D341Med (cell line): Measurements from ENCODE around the gene SYNE2.

Source experiments
- DNase-seq: peaks from one replicate; pipeline ENCODE4 v3.0.0; 2012; ENCODE audit warnings: low spot score

SYNE2 gene

DNA sequence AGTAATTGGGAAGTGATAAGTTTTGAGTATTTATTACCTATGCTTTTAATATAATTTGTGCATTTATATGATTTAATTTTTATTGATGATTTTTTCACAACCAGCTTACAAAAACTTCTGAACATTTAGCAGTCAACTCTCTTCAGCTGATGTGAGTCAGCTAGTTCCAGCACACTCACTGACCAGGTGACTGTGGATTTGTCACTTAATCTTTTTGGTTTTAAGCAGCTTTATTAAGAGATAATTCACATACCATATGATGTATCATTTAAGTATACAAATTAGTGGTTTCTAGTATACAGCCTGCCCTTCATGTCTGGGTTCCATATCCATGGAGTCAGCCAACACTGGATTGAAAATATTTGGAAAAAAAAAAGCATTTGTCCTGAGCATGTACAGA is 103.5 kb downstream of the SYNE2 start:
- no peak for DNase-seq

DNA sequence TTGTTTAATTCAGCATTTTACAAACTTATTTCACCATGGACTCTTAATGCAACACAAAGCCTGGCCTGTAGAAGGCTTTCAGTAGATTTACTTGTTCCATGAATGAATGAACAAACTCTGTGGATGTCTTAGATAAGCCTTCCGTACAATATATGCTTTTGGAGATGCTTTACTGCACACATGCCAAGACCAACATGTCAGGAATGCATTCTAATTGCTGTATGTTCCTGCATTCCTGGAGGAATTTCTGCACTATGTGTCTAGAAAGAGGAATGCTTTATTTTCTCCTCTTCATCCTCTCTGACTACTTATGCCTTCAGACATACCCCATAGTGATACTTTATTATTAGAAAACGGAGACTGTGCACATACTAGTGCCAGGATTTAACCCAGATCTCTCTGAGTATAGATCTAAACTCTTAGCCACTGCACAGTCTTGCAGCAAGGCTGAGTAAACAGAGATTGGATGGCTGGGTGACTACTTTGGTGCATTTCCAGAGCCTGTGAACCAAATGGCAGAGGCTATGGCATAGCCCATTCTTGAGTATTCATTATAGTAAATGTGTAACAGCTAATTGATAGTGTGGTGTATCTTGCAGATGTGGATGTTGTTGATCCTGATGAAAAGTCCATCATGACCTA is 108.2 kb downstream of the SYNE2 start:
- no peak for DNase-seq

DNA sequence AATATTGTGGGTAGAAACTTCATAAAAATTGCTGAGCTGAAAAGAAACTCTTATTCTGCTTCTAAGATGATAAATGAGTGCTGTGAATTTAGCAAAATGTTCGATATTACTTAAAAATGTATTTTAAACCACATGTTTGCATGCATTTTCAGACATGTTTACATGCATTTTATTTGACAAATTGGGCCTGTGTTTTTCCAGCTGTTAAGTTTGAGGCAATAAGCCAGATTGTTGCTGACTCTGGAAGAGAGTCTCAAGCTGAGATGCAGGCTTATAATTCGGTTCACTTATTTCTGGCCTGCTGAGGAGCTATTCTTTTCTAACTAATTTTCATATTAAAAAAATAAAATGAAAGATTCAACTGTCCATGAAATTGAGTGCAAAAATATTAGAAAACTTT is 110.1 kb downstream of the SYNE2 start:
- DNase-seq, result no peak

DNA sequence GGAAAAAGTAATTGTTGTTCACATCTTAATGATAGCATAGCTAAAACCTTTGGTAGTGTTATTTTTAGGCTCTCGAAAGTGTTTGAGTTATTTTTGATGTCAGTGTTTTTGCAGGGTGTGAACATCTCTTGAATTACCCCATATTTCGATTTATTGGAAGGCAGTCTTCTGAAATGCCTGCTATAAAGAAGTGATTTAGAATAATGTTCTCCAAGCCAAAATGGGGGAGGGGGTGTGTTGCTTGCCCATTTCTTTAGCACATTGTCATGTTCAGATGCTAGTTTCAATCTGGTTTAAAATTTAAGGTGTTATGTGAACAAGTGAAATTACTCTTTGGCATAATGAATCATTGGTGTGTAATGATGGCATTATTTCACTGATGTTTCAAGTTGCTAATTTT is 110.6 kb downstream of the SYNE2 start:
- no peak for DNase-seq

DNA sequence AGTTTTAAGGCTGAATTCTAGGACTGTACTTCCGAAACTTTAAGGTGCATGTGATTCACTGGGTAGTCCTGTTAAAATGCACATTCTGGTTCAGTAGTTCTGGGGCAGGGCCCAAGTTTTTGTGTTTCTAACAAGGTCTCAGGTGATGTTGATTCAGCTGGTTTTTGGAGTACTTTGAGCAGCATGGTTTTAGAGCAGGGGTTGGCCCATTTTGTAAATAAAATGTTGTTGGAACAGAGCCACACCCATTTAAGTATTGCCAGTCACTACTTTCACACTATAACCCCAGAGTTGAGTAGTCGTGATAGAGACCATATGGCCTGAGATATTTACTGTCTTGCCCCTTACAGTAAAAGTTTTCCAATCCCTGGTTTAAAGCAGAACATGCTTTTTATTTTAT is 111.3 kb downstream of the SYNE2 start:
- DNase-seq, result no peak

DNA sequence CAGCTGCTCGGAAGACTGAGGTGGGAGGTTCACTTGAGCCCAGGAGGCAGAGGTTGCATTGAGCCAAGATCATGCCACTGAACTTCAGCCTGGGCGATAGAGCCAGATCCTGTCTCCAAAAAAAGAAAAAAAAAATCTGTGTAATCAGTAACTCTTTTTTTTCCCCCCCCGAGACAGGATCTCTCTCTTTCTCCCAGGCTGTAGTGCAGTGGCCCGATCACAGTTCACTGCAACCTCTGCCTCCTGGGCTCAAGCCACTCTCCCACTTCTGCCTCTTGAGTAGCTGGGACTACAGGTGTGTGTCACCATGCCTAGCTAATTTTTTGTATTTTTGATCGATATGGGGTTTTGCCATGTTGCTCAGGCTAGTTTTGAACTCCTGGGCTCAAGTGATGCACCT is 113.6 kb downstream of the SYNE2 start:
- no peak for DNase-seq

DNA sequence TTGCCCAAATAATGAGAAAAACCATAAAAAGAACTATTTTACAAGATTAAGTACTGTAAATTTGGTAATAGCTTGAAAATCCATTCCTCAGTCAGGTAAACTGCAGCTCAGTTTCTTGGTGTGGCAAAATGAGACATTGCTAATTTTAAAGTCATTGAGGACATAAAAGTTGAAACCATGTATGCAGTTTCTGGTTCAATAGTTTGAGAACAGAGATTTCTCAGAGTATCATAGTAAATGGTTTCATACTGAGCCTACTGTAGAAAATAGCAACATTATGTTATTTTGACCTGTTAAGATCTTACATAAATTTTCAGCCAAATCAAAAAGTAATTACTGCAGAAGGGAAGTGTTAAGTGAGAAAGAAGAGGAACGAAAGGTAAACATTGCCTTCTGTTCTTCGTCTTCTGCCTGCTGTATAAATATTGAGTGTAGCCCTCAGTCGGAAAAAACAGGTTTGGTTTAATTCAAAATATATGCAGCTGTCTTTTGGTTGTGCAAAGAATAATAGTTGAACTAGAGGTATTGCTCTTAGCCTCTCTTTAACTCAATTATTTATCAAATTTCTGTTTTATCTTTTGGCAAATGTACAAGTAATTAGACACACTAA is 119.6 kb downstream of the SYNE2 start:
- no peak for DNase-seq

DNA sequence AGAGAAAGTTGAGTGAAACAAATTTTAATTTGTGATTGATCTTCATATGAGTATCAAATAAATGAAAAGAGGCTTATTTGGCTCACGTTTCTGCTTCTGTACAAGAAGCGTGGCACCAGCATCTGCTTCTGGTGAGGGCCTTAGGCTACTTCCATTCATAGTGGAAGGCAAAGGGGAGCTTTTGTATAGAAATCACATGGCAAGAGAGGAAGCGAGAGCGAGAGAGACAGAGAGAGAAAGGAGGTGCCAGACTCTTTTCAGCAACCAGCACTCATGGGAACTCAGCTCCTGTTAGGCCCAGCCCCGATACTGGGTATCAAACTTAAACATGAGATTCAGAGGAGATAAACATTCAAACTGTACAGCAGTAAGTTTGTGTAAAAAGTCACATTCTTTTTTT is 121.4 kb downstream of the SYNE2 start:
- no peak for DNase-seq

DNA sequence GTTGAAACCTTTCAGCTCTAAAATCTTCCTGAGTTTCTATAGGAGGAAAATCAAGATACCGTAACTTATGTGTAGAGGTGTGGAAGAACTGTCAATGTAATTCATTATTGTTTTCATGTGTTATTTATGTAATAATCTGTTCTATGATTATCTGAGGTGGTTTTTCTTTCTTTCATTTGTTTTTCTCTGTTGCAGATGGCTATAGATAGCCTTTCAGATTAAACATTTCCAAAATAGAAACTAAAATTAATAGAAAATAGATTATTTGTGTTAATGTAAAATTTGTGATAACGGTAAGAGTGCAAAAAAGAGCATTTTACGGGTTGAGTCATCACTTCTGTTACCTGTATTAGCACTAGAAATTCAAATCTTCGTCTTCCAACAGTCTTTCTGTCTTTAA is 128.8 kb downstream of the SYNE2 start:
- DNase-seq, result no peak

DNA sequence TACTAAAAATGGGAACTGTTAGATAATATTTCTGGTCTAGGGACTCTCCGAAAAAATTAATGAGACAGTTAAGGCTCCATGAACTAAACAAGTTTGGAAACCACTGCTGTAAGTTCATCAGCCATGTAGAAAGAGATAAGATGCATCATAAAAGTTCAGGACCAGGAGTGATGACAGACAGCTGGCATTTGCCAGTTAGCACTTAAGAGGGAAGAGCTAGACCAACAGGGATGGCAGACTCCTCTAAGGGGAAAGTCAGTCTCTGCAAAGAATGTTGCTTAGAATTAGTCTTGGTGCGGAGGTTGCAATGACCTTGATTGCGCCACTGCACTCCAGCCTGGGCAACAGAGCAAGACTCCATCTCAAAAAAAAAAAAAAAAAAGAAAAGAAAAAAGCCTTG is 129.4 kb downstream of the SYNE2 start:
- no peak for DNase-seq

DNA sequence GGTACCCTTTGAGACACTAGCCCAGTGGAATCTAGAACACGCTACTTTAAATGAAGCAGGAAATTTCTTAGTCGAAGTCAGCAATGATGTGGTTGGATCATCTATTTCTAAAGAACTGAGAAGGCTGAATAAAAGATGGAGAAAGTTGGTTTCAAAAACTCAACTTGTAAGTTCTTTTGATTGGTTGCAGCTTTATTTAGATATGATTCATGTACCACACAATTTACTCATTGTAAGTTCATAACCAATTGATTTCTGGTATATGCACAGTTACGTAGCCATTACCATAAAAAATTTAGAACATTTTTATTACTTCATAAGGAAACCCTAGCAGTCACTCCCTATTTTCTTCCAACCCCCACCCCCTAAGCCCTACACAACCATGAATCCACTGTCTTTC is 129.8 kb downstream of the SYNE2 start:
- DNase-seq, result no peak

DNA sequence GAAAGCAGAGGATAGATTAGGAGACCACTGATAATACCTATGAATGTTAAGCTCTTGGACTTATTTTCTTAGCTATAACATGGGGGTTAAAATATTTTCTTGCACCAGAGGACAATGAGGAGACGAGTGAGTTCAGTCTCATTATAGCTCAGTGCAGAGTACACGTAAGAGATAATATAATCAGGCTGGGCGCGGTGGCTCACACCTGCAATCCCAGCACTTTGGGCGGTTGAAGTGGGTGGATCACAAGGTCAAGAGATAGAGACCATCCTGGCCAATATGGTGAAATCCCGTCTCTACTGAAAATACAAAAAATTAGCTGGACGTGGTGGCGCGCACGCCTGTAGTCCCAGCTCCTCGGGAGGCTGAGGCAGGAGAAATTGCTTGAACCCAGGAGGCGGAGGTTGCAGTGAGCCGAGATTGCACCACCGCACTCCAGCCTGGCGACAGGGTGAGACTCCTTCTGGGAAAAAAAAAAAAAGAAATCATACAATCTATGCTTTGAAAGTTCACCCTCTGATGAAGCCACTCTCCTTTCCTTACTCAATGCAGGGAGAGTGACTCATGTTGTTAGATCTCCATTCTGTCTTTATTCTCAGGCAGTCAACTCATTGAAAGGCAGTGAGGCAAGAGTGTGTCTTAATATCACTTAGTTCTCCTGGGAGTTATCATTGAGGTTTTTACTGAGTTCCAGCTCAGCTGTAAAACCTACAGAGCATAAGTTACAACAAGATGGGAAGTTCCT is 134.2 kb downstream of the SYNE2 start:
- no peak for DNase-seq

DNA sequence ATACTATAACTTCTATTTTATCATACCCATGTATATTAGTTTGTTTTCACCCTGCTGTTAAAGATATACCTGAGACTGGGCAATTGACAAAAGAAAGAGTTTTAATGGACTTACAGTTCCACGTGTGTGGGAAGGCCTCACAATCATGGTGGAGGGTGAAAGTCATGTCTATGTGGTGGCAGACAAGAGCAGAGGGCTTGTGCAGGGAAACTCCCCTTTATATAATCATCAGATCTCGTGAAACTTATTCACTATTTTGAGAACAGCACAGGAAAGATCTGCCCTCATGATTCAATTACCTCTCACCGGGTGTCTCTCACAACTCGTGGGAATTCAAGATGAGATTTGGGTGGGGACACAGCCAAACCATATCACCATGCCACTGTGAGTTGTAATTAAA is 135.8 kb downstream of the SYNE2 start:
- no peak for DNase-seq

DNA sequence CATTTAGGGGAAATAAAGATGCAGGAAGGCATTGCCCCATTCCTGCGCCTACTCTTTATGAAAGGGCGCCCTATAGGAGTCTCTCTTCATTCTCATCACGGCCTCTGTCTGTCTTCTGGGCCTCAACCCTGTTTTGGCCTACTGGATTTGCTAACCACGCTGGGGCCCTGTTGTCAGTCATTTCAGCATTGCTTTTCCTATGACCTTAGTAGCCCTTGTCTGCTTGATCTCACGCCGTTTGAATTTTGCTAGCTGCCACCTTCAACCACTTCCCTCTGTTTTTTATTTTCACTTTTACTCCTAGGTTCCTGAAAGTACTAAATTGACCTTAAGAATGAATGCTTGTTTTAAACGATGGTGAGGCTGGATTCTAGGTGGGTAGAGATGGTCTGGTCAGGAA is 139.0 kb downstream of the SYNE2 start:
- DNase-seq, result no peak

DNA sequence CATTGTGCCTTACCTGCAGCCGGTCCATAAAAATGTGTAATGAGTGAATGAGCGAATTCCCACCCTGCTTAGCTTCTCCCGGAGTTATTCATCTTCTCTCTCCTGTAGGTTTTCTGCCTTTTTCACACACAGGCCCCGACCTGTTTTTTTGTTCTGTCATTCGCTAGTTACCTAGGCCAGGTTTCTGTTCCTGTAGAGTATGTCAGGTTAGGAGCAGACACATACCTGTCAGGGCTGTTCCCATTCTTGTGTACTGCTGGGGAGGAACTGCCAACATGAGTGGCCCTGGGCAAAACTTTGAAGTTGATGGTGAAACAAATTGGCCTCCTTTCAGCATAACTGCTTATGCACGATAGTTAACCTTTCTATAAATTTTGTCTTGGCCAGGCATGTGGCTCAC is 140.1 kb downstream of the SYNE2 start:
- no peak for DNase-seq

DNA sequence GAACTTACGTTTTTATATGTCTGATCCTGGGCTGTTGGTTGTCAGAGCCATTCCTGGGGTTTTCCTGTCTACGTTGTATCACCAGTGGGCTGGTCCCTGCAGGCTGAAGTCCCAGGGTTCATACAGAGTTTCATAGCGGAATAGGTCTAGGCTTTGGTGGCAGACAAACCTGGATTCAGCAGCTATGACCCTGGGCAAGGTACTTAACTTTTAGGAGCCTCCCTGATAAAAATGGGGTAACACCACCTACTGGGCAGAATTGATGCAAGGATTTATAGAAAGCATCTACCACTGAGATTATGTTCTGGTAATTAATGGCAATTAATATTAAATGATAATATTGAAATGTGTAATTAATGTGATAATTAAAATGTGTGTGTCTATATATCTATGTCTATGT is 141.2 kb downstream of the SYNE2 start:
- DNase-seq, result no peak

DNA sequence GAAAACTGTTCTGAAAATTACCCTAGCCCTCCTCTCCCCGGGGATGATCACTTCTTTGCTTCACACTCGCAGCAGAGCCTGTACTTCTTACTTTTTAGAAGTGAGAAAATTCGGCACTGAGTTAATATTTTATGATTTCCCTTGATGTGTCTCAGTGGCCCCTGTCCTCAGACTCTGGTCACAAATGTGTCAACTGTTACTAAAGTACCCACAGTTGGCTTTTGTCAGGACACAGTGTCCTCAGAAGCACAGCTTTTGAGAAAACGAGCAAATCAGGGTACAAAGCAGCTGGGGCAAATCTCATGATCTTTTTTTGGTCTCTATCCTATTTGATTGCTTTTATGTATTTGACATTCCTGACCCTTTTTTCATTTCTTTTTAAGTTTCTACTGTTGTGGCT is 142.5 kb downstream of the SYNE2 start:
- DNase-seq, result no peak

DNA sequence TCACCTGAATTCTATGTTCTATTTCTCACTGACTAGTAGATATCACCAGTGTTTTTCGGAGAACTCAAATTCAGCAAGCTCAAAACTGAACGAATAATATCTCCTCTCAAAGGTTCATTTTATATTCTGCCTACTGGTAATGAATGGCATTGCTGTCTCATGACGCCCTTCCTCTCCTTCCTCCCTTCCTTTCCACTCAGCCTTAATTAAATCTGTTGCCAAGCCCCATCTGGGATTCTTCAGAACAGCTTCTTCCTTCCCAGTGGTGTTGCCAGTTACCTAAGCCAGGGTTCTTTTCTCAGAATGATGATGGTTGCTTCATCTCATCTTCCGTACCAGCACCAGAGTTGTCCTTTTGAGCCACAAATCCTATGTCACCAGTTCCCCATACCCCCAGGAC is 143.2 kb downstream of the SYNE2 start:
- DNase-seq, result no peak

DNA sequence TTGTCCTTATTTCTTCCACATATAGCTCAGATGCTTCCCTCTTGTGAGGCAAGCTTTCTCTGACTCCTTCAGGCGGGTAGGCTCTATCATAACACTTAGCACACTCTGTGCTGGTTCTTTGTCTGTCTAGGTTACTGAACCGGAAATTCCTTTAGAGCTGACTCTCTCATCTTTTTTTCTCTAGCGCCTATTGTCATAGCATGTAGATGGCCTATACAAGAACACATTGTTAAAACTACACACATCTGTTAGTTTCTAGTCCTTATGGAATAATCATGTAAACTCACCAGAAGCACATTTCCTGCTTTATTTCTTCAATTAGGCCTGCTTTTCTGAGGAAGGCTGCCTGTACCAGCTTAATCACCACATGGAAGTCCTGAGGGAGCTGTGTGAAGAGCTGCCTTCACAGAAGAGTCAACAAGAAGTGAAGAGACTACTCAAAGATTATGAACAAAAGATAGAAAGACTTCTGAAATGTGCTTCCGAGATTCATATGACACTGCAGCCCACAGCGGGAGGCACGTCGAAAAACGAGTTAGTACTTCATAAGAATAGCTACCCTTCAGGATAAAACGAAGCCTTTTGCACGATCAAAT is 143.9 kb downstream of the SYNE2 start:
- no peak for DNase-seq

DNA sequence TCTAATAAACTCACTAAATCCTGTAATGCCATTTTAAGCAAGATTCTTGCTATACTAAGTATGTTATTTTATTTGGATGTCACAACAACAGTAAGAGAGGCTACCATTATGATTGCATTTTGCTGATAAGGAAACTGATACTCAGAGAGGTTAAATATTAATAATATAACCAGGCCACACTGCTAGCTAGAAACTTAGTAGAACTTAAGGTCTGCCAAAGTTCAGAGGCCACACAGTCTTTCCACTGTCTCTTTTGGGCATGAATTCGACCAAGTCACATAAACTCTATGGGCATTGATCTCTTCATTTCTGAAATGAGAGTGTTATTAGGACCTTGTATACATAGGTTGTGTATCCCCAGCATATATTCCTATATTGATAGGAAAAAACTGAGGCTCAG is 147.9 kb downstream of the SYNE2 start:
- no peak for DNase-seq

DNA sequence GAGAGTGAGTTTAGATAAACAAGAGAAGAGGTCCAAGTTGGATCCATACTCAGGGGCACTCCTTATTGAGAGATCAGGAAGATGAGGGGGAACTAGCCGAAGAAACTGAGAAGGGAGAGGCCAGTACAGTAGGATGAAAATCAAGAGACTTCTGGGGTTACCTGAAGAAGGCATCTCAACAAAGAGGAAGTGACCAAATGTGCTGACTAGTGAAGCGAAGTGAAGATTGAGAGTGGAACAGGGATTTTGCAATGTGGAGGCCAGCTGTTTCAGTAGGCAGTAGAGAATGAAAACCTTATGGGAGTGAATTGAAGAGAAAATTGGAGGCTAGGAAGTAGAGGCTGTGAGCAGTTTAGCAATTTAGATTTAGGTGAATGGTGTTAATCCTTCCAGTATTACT is 153.0 kb downstream of the SYNE2 start:
- no peak for DNase-seq

DNA sequence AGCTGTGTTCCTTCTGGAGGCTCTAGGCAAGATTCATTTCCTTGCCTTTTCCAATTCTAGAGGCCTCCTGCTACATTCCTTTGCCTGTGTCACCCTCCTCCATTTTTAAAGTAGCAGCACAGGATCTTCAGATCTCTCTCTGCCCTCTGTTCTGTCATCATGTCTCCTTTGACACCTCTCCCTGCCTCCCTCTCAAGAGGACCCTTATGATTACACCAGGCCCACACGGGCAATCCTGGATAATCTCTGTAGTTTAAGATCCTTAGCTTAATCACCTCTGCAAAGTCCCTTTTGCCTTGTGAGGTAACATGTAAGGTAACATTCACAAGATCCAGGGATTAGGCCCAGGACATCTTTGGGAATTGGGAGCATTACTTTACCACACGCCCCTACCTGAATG is 155.2 kb downstream of the SYNE2 start:
- peak; percentile 28 for DNase-seq

DNA sequence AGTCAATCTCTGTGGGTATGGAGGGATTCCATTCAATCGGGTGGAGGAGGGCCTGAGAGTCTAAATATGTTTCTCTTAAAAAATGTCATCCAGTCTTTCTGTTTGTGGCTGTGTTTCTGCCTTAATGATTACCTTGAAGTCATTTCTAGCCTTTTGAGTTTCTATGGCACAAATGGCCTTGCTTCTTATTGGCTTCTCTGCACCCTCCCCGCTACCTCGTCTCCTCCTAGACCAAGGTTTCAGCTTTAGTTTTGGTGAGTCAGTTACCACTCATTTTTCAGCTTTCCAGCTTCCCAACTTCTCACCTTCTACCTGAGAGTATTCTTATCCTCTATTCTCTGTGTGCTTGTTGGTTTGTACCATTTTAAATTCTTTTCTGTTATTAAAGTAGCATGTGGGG is 159.2 kb downstream of the SYNE2 start:
- no peak for DNase-seq
